HPDE6-E6E7 (cell line): ENCODE results near the gene SC5D.

Experiments used
- DNase-seq: peaks from one replicate; pipeline ENCODE4 v3.0.0; 2011; ENCODE audit warnings: missing footprints; ENCODE audit errors: extremely low spot score

SC5D gene

GRCh38 chr11:121292495-121293287, at the start of gene SC5D:
TSS of gene SC5D (plus strand) at chr11:121292771. CDS start at chr11:121303376, 10,605 bp downstream.
- peak; percentile 96 for DNase-seq

GRCh38 chr11:121244884-121245283, 47.7 kb upstream of the SC5D start:
- DNase-seq, result no peak

- no peak for DNase-seq
Observed at GRCh38 chr11:121246021-121246768, 46.4 kb upstream of the SC5D start.

- no peak for DNase-seq
Observed at GRCh38 chr11:121246769-121247035, 45.9 kb upstream of the SC5D start.

- DNase-seq, result no peak
Observed at GRCh38 chr11:121248496-121248895, 44.1 kb upstream of the SC5D start.

GRCh38 chr11:121249039-121249663, 43.4 kb upstream of the SC5D start:
- DNase-seq, result peak; percentile 26

- DNase-seq, result no peak
Observed at GRCh38 chr11:121250843-121251242, 41.7 kb upstream of the SC5D start.

- DNase-seq, result no peak
Observed at GRCh38 chr11:121253951-121254350, 38.6 kb upstream of the SC5D start.

GRCh38 chr11:121254756-121255155, 37.8 kb upstream of the SC5D start:
- no peak for DNase-seq

GRCh38 chr11:121255473-121256125, 37.0 kb upstream of the SC5D start:
- no peak for DNase-seq

GRCh38 chr11:121257289-121257688, 35.3 kb upstream of the SC5D start:
- DNase-seq, result no peak

GRCh38 chr11:121257976-121258375, 34.6 kb upstream of the SC5D start:
- peak; percentile 22 for DNase-seq

GRCh38 chr11:121265586-121265985, 27.0 kb upstream of the SC5D start:
- DNase-seq, result no peak

GRCh38 chr11:121268581-121268980, 24.0 kb upstream of the SC5D start:
- DNase-seq, result no peak

- no peak for DNase-seq
Observed at GRCh38 chr11:121270001-121270678, 22.4 kb upstream of the SC5D start.

- no peak for DNase-seq
Observed at GRCh38 chr11:121274332-121274991, 18.1 kb upstream of the SC5D start.

GRCh38 chr11:121281698-121282097, 10.9 kb upstream of the SC5D start:
- DNase-seq, result no peak

- no peak for DNase-seq
Observed at GRCh38 chr11:121282386-121282785, 10.2 kb upstream of the SC5D start.

GRCh38 chr11:121282886-121283502, 9.6 kb upstream of the SC5D start:
- no peak for DNase-seq

- DNase-seq, result no peak
Observed at GRCh38 chr11:121291319-121291718, 1.3 kb upstream of the SC5D start.
